Endometrial microvascular endothelial cells (primary cell): ENCODE results near the gene ZNRF1. TPM values are rescaled to one million over a fixed set of nuclear protein-coding genes. Genes with fewer than 3 reads are reported as not detected.
"Not testable (repeated sequence)": the region's sequence is repeated elsewhere in the genome, so short reads cannot be mapped to it uniquely, and the experiment has no call there.

Experiments used
- in situ Hi-C: cut with HindIII; loops from 2 replicates; pipeline ENCODE4 v1.10.0; 2017; ENCODE audit warnings: low sequenced_read_pairs, low pct_unique_long_range_greater_than_20kb; ENCODE audit errors: inconsistent ontology term
- total RNA-seq: library from RNA; depleted of rRNA; stranded (reverse); fragments of >200 nt; gene quantifications from one replicate; pipeline ENCODE4 v1.2.3, GENCODE V29; 2015; ENCODE audit errors: inconsistent ontology term

Gene ZNRF1
- total RNA-seq, 1 donor from 2014 or later, result 16.5 TPM

- in situ Hi-C loops, result no loop called here
These were observed 24.2 kb downstream of the ZNRF1 start for GRCh38 chr16:75023009-75023408.

- in situ Hi-C loops, result no loop called here
These were observed 25.4 kb downstream of the ZNRF1 start for GRCh38 chr16:75024182-75024581.

DNA sequence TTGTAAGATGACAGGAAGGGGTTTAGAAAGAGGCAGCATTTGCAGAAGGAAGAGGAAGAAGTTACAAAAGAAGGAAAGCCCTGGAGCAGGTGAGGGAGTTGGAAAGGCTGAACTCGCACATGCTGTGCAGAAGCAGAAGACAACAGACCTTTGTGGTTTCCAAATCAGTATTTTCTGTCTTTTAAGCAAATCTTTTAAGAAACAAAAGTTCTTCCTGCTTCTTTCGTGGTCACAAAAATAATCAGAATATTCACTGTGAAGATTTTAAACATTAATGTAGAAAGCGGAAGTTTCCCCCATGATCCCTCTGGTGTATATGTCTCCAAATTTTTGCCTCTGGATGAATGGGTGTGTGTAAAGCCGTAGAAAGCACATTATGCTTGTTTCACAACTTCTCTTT, 25.8 kb downstream of the ZNRF1 start:
- in situ Hi-C loops, result no loop called here

GRCh38 chr16:75025761-75026160, 26.9 kb downstream of the ZNRF1 start:
- in situ Hi-C loops, result no loop called here

GRCh38 chr16:75026239-75026891, 27.5 kb downstream of the ZNRF1 start:
- in situ Hi-C loops, result not testable (repeated sequence)

DNA sequence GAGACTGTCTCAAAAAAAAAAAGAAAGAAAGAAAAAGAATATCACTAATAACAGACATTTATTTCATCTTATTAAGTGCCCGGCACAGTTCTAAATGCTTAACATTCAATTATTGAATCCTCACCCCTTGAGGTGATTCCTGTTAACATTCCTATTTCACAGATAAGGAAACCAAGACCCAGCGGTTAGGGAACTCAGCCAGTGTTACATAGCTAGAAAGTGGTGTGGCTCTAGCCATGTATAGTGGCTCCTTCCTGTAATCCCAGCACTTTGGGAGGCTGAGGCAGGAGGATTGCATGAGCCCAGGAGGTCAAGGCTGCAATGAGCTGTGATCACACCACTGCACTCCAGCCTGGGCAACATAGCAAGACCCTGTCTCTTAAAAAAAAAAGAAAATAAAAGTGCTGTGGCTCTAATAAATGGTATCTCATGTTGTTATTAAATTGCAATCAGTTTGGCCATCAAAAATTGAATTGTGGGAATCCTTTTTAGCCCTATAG, 28.1 kb downstream of the ZNRF1 start:
- in situ Hi-C loops, result no loop called here

GRCh38 chr16:75027520-75028300, 28.9 kb downstream of the ZNRF1 start:
- in situ Hi-C loops, result no loop called here

- in situ Hi-C loops, result no loop called here
These were observed 29.8 kb downstream of the ZNRF1 start for GRCh38 chr16:75028544-75029135.

DNA sequence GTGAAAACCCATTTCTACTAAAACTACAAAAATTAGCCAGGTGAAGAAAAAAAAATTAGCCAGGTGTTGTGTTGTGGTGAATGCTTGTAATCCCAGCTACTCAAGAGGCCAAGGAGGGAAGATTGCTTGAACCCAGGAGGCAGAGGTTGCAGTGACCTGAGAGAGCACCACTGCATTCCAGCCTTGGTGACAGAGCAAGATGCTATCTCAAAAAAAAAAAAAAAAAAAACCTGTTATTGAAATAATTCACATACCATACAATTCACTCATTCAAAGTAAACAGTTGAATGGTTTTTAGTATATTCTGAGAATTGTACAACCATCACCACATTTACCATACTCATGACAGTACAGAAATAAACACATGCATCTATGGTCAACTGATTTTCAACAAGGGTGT, 31.0 kb downstream of the ZNRF1 start:
- in situ Hi-C loops, result no loop called here

DNA sequence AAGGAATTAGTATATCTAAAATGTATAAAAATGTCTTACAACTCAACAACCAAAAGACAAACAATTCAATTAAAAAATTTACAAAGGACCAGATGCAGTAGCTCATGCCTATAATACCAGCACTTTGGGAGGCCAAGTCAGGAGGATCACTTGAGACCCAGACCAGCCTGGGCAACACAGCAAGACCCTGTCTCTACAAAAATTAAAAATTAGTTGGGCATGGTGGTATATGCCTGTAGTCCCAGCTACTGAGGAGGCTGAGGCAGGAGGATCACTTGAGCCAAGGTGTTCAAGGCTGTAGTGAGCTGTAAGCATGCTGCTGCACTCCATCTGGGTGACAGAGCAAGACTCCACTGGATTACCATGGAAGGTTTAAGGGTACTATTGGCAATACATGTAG, 33.8 kb downstream of the ZNRF1 start:
- in situ Hi-C loops, result no loop called here

DNA sequence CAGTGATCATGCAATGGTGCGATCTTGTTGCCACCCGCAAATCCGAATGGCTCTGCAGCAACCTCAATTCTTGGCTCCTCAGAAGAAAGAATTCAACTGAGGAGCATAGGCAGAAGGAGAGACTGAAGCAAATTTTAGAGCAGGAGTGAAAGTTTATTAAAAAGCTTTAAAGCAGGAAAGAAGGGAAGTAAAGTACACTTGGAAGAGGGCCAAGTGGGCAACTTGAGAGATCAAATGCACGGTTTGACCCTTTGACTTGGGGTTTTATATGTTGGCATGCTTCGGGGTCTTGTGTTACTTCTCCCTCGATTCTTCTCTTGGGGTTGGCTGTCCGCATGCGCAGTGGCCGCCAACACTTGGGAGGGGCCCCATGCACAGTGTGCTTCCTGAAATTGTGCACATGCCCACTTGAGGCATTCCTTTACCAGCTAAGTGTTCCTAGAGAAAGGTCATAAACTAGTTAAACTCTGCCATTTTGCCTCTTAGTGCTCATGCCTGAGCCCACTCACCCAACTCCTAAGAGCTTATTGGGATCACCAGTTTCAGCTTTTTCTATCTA, 36.7 kb downstream of the ZNRF1 start:
- in situ Hi-C loops, result no loop called here

- in situ Hi-C loops, result no loop called here
These were observed 39.4 kb downstream of the ZNRF1 start for GRCh38 chr16:75038036-75038858.

GRCh38 chr16:75039941-75040340, 41.1 kb downstream of the ZNRF1 start:
- in situ Hi-C loops, result no loop called here

DNA sequence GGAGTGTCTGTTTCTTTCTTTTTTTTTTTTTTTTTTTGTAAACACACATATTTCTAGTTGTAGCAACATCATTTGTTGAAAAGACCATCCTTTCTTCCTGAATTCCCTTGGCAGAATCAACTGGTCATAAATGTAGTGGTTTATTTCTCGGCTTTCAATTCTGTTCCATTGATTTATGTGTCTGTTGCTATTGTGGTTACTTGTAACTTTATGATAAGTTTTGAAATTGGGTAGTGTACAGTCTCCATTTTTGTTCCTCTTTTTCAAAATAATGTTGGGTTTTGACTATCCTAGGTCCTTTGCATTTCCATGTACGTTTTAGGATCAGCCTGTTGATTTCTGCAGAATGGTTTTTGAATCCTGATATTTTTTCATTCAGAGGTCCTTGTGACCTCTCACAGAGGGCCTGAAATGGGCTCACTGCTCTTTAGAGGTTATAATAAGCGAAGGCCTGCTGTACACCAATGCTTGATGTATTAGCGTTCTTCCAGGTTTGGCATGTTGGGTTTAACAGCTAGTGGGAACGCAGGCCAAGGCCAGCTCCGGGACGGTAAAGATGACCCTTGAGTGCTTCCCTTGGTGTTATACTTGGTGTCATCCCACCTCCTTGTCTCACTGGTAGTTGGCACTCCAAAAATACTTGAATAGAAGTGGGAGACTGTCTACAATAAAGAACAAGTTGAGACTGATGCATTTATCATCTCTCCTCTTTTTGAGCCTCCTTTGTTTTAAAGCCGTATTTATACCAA, 43.8 kb downstream of the ZNRF1 start:
- in situ Hi-C loops, result no loop called here

GRCh38 chr16:75043175-75043895, 44.5 kb downstream of the ZNRF1 start:
- in situ Hi-C loops, result no loop called here

DNA sequence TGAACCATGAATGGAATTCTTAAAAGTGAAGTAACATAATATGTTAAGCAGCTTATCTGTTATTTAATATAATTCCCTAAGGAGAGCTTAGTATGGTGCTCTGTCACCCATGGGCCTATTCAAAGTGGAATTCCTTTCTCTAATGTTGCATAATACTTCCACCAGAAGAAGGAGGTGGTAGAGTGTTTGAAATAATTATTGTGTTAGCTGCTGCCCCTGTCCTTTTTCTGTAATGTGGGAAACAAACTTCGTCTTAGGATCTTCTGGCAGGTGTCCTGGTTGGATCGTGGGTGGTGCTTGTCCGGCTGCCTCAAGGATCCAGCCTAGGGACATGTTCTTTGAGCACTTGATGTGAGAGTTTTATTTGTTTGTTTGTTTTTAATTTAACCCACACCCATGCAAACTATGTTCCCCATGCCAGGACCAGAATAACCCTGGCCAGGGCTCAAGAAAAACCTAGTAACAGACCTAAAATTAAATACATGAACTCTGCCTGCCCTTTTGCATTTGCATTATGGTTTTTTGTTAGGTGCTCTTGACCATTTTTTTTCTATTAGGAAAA, 46.1 kb downstream of the ZNRF1 start:
- in situ Hi-C loops, result no loop called here

DNA sequence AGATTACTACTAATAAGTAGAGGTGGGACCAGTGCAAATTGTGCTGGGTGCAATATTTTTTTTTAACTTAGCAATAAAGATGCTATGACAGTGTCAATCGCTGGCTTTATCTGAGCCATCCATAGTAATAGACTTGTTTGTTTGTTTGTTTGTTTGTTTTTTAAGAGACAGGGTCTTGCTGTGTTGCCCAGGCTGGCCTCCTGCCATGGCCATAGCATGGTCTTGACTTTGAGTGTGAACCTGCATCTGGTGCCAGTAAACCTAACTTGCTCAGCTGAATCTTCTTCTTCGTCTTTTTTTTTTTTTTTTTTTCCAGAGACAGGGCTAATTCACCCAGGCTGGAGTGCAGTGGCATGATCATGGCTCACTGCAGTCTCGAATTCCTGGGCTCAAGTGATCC, 46.6 kb downstream of the ZNRF1 start:
- in situ Hi-C loops, result no loop called here
